Measurements from ENCODE around the gene MAP7D1. TPM values are rescaled to one million over a fixed set of nuclear protein-coding genes. Genes with fewer than 3 reads are reported as not detected.

MAP7D1 gene
- total RNA-seq, 1 experiment from 2014 or later = 49.9 TPM

DNA sequence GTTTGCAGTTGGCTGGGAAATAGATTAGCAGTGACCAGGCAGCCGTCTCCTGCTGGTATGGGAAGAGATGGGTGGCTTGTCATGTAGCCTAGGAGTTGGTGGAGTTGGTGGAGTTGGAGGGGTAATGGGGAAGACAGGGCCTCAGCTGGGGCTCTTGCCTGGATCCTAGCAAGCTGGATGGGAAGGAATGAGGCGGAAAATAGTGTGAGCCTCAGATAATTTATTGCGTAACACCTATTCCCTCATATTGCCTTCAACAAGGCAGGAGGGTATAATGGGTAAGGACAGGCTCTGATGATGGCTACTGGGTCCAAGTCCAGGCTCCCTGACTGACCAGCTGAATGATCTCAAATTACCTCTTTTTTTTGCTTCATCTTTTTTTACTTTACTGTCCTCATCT lies 12.6 kb downstream of the MAP7D1 start:
- Histone ChIP-seq H2BK120ac (ENCODE audit: low read depth, low read length, poor library complexity, severe bottlenecking) (no peak overlapping the region), H3K23ac (ENCODE audit: insufficient read length, low read depth, low read length) (no peak overlapping the region), H2BK20ac (ENCODE audit: low read depth, low read length, poor library complexity, severe bottlenecking) (no peak overlapping the region), H3K27ac (ENCODE audit: insufficient read length, low read depth, low read length) (no peak overlapping the region), H3K9ac (ENCODE audit: extremely low read depth, insufficient read length, low read length) (no peak overlapping the region), H2AFZ (ENCODE audit: low read length) (no peak overlapping the region), H3K23me2 (ENCODE audit: insufficient read length, low read depth, low read length, poor library complexity, severe bottlenecking) (no peaks in the 10 kb centered on the region), H3K4ac (ENCODE audit: low read depth, low read length) (no peak overlapping the region), H2BK15ac (ENCODE audit: low read depth, low read length) (no peak overlapping the region), H4K5ac (ENCODE audit: insufficient read length, low read depth, low read length) (no peak overlapping the region), H3K79me2 (ENCODE audit: insufficient read depth, low read length) (0 out of 2 replicates have a peak, but pooled peaks cover 2% of the 10 kb centered on the region), H3K27me3 (ENCODE audit: insufficient read depth, low read length) (no peaks in the 10 kb centered on the region), H3K56ac (ENCODE audit: insufficient read length, low read depth, low read length) (no peak overlapping the region), H4K20me1 (ENCODE audit: control insufficient read depth, insufficient read depth, insufficient read length) (no peaks in the 10 kb centered on the region), H3K79me1 (ENCODE audit: insufficient read depth, low read depth, low read length, poor library complexity, severe bottlenecking) (peaks cover 3% of the 10 kb centered on the region), H4K91ac (ENCODE audit: insufficient read length, low read depth, low read length) (no peak overlapping the region), H2BK5ac (ENCODE audit: insufficient read length, low read length) (no peak overlapping the region), H3K14ac (ENCODE audit: insufficient read depth, low read length) (no peak overlapping the region), H3T11ph (ENCODE audit: low read length) (no peak overlapping the region), H3K4me1 (ENCODE audit: insufficient read depth, low read length) (no peaks in the 10 kb centered on the region), H3K4me2 (ENCODE audit: insufficient read depth, insufficient read length, low read length) (no peak overlapping the region), H3K9me3 (ENCODE audit: control insufficient read depth, low read depth, low read length) (no peaks in the 10 kb centered on the region), H4K8ac (replicated peaks; ENCODE audit: insufficient read length, low read depth, low read length) (no peak overlapping the region), H2BK12ac (ENCODE audit: insufficient read length, low read depth, low read length) (no peak overlapping the region), H2AK5ac (ENCODE audit: insufficient read length, low read length) (no peak overlapping the region), H3K18ac (ENCODE audit: insufficient read length, low read depth, low read length) (no peak overlapping the region)
- no peaks in the 10 kb centered on the region for H3K4me1 Mint-ChIP-seq
- no peak for DNase-seq
- no CpG with 5 or more reads among the region's 3 CpGs for WGBS (ENCODE audit: extremely low coverage, insufficient read length, low lambda C conversion rate)
- TF ChIP-seq, protein P1, sequence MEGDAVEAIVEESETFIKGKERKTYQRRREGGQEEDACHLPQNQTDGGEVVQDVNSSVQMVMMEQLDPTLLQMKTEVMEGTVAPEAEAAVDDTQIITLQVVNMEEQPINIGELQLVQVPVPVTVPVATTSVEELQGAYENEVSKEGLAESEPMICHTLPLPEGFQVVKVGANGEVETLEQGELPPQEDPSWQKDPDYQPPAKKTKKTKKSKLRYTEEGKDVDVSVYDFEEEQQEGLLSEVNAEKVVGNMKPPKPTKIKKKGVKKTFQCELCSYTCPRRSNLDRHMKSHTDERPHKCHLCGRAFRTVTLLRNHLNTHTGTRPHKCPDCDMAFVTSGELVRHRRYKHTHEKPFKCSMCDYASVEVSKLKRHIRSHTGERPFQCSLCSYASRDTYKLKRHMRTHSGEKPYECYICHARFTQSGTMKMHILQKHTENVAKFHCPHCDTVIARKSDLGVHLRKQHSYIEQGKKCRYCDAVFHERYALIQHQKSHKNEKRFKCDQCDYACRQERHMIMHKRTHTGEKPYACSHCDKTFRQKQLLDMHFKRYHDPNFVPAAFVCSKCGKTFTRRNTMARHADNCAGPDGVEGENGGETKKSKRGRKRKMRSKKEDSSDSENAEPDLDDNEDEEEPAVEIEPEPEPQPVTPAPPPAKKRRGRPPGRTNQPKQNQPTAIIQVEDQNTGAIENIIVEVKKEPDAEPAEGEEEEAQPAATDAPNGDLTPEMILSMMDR (conservative IDR thresholded peaks at IDR 0.05) = no peak
- no peak overlapping the region for H3K4me3 Mint-ChIP-seq
- H3K9me3 Mint-ChIP-seq = no peaks in the 10 kb centered on the region
- H3K27me3 Mint-ChIP-seq (ENCODE audit: low read depth) = no peaks in the 10 kb centered on the region
- H3K36me3 Mint-ChIP-seq (ENCODE audit: insufficient read depth in 1 of 3, low read depth in 3 of 3) = peaks cover 15 to 26% (median 22%) of the 10 kb centered on the region in 3 experiments; a peak in 6 of 7 replicates
- H3K27ac Mint-ChIP-seq = 0 out of 7 replicates have a peak overlapping the region, but pooled peaks of 2 of the 3 experiments have one; percentile 2 to 18
